Measurements from ENCODE around the gene ZFYVE28. TPM values are rescaled to one million over a fixed set of nuclear protein-coding genes. Genes with fewer than 3 reads are reported as not detected.

The ZFYVE28 gene
- total and polyA plus RNA-seq, 10 of the 15 experiments (the other 5 are each of a cell fraction or from before 2014, with no cell fraction given): 0.06 to 1.9 (median 0.22) TPM; not detected in 1

- TF ChIP-seq POLR2AphosphoS2 (IDR thresholded peaks at IDR 0.05; ENCODE audit: low read depth, low read length): no peak
- TF ChIP-seq, protein P1, sequence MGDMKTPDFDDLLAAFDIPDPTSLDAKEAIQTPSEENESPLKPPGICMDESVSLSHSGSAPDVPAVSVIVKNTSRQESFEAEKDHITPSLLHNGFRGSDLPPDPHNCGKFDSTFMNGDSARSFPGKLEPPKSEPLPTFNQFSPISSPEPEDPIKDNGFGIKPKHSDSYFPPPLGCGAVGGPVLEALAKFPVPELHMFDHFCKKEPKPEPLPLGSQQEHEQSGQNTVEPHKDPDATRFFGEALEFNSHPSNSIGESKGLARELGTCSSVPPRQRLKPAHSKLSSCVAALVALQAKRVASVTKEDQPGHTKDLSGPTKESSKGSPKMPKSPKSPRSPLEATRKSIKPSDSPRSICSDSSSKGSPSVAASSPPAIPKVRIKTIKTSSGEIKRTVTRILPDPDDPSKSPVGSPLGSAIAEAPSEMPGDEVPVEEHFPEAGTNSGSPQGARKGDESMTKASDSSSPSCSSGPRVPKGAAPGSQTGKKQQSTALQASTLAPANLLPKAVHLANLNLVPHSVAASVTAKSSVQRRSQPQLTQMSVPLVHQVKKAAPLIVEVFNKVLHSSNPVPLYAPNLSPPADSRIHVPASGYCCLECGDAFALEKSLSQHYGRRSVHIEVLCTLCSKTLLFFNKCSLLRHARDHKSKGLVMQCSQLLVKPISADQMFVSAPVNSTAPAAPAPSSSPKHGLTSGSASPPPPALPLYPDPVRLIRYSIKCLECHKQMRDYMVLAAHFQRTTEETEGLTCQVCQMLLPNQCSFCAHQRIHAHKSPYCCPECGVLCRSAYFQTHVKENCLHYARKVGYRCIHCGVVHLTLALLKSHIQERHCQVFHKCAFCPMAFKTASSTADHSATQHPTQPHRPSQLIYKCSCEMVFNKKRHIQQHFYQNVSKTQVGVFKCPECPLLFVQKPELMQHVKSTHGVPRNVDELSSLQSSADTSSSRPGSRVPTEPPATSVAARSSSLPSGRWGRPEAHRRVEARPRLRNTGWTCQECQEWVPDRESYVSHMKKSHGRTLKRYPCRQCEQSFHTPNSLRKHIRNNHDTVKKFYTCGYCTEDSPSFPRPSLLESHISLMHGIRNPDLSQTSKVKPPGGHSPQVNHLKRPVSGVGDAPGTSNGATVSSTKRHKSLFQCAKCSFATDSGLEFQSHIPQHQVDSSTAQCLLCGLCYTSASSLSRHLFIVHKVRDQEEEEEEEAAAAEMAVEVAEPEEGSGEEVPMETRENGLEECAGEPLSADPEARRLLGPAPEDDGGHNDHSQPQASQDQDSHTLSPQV (IDR thresholded peaks at IDR 0.05): no peak
- TF ChIP-seq ZBED1 (IDR thresholded peaks at IDR 0.05; ENCODE audit: borderline replicate concordance): no peak
- TF ChIP-seq, protein P2, sequence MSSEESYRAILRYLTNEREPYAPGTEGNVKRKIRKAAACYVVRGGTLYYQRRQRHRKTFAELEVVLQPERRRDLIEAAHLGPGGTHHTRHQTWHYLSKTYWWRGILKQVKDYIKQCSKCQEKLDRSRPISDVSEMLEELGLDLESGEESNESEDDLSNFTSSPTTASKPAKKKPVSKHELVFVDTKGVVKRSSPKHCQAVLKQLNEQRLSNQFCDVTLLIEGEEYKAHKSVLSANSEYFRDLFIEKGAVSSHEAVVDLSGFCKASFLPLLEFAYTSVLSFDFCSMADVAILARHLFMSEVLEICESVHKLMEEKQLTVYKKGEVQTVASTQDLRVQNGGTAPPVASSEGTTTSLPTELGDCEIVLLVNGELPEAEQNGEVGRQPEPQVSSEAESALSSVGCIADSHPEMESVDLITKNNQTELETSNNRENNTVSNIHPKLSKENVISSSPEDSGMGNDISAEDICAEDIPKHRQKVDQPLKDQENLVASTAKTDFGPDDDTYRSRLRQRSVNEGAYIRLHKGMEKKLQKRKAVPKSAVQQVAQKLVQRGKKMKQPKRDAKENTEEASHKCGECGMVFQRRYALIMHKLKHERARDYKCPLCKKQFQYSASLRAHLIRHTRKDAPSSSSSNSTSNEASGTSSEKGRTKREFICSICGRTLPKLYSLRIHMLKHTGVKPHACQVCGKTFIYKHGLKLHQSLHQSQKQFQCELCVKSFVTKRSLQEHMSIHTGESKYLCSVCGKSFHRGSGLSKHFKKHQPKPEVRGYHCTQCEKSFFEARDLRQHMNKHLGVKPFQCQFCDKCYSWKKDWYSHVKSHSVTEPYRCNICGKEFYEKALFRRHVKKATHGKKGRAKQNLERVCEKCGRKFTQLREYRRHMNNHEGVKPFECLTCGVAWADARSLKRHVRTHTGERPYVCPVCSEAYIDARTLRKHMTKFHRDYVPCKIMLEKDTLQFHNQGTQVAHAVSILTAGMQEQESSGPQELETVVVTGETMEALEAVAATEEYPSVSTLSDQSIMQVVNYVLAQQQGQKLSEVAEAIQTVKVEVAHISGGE (CRISPR knock-in tag; IDR thresholded peaks at IDR 0.05): no peak
- TF ChIP-seq ZBTB40 (IDR thresholded peaks at IDR 0.05; ENCODE audit: borderline replicate concordance): no peak
- TF ChIP-seq, protein P3, sequence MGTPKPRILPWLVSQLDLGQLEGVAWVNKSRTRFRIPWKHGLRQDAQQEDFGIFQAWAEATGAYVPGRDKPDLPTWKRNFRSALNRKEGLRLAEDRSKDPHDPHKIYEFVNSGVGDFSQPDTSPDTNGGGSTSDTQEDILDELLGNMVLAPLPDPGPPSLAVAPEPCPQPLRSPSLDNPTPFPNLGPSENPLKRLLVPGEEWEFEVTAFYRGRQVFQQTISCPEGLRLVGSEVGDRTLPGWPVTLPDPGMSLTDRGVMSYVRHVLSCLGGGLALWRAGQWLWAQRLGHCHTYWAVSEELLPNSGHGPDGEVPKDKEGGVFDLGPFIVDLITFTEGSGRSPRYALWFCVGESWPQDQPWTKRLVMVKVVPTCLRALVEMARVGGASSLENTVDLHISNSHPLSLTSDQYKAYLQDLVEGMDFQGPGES (IDR thresholded peaks at IDR 0.05): no peak
- TF ChIP-seq GATAD2B (conservative IDR thresholded peaks at IDR 0.05; ENCODE audit: low read depth): no peak
- TF ChIP-seq, protein P4, sequence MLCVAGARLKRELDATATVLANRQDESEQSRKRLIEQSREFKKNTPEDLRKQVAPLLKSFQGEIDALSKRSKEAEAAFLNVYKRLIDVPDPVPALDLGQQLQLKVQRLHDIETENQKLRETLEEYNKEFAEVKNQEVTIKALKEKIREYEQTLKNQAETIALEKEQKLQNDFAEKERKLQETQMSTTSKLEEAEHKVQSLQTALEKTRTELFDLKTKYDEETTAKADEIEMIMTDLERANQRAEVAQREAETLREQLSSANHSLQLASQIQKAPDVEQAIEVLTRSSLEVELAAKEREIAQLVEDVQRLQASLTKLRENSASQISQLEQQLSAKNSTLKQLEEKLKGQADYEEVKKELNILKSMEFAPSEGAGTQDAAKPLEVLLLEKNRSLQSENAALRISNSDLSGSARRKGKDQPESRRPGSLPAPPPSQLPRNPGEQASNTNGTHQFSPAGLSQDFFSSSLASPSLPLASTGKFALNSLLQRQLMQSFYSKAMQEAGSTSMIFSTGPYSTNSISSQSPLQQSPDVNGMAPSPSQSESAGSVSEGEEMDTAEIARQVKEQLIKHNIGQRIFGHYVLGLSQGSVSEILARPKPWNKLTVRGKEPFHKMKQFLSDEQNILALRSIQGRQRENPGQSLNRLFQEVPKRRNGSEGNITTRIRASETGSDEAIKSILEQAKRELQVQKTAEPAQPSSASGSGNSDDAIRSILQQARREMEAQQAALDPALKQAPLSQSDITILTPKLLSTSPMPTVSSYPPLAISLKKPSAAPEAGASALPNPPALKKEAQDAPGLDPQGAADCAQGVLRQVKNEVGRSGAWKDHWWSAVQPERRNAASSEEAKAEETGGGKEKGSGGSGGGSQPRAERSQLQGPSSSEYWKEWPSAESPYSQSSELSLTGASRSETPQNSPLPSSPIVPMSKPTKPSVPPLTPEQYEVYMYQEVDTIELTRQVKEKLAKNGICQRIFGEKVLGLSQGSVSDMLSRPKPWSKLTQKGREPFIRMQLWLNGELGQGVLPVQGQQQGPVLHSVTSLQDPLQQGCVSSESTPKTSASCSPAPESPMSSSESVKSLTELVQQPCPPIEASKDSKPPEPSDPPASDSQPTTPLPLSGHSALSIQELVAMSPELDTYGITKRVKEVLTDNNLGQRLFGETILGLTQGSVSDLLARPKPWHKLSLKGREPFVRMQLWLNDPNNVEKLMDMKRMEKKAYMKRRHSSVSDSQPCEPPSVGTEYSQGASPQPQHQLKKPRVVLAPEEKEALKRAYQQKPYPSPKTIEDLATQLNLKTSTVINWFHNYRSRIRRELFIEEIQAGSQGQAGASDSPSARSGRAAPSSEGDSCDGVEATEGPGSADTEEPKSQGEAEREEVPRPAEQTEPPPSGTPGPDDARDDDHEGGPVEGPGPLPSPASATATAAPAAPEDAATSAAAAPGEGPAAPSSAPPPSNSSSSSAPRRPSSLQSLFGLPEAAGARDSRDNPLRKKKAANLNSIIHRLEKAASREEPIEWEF (IDR thresholded peaks at IDR 0.05; ENCODE audit: insufficient replicate concordance, low read depth, low read length): no peak
- no peak for TF ChIP-seq NFXL1 (IDR thresholded peaks at IDR 0.05; ENCODE audit: borderline replicate concordance)
- no peak for TF ChIP-seq USF2 (IDR thresholded peaks at IDR 0.05; ENCODE audit: borderline replicate concordance, low read depth, low read length)
Observed at GRCh38 chr4:2261853-2262144, 156.6 kb downstream of the ZFYVE28 start, which contains the start of gene MXD4 (continued).

Measured in GM12878 (cell line).